Adrenal gland (tissue), 12 donors: ENCODE measurements around the gene LRRC14B. TPM values are rescaled to one million over a fixed set of nuclear protein-coding genes. Genes with fewer than 3 reads are reported as not detected.

Source experiments
- DNase-seq, 7 donors: peaks; one replicate each; pipeline ENCODE4 v3.0.0-alpha.2; 2019 to 2020
- H3K27ac ChIP-seq, 5 donors: fragments of 200-600 bp; sonication (generic) in 4 of 5; 1 replicate in 3 of 5; 2 replicates in 2 of 5; pipeline versions ENCODE4 v1.5.1 to v1.8.0; 2016 to 2020; ENCODE audit warnings: mild to moderate bottlenecking in 1 of 5
- H3K27me3 ChIP-seq: fragments of 200-600 bp; 2 replicates; pipeline ENCODE4 v1.8.0; 2021
- H3K36me3 ChIP-seq, 2 donors: fragments of 200-600 bp; replicated peaks in 1 of 2; 1 replicate in 1 of 2; 2 replicates in 1 of 2; pipeline versions ENCODE4 v1.5.1 to v1.8.0; 2018 to 2022
- H3K4me1 ChIP-seq, 2 donors: fragments of 200-600 bp; replicated peaks in 1 of 2; 1 replicate in 1 of 2; 2 replicates in 1 of 2; pipeline versions ENCODE4 v1.5.1 to v1.8.0; 2018 to 2021
- H3K4me3 ChIP-seq, 4 donors: fragments of 200-600 bp; sonication (generic) in 3 of 4; one replicate each; pipeline ENCODE4 v1.5.1; 2016 to 2018
- H3K9me3 ChIP-seq, 3 donors: fragments of 200-600 bp; sonication (generic) in 1 of 3; replicated peaks in 1 of 3; 1 replicate in 2 of 3; 2 replicates in 1 of 3; pipeline versions ENCODE4 v1.5.1 to v1.8.0; 2016 to 2021
- CTCF ChIP-seq, 6 experiments: fragments of 450-650 bp in 4 of 6; fragments of 200-600 bp in 2 of 6; sonication (generic) in 1 of 6; IDR thresholded peaks; 1 replicate in 5 of 6; 2 replicates in 1 of 6; pipeline versions ENCODE4 v1.5.1 to v1.8.0; 2016 to 2021; ENCODE audit warnings: antibody characterized with exemption in 6 of 6, mild to moderate bottlenecking in 2 of 6, moderate library complexity in 1 of 6
- POLR2A ChIP-seq, 2 donors: fragments of 450-650 bp; IDR thresholded peaks; one replicate each; pipeline ENCODE4 v1.6.1; 2017; ENCODE audit warnings: antibody characterized with exemption in 2 of 2, mild to moderate bottlenecking in 2 of 2, moderate library complexity in 1 of 2
- WGBS, 4 donors: extraction: QIAGEN DNeasy Blood & Tissue Kit in 2 of 4; methylation state at CpG; one replicate each; pipeline versions ENCODE4 v1.1.5 to v1.1.7; 2013 to 2017; 5-methylcytosine and 5-hydroxymethylcytosine counted together
- intact Hi-C, 2 donors: fragments of 100-400 bp; cut with DNase I; formaldehyde crosslinking; loops; one replicate each; pipeline versions ENCODE4 v1.14.1 to v1.15.0; 2022 to 2023
- polyA plus RNA-seq, 3 donors: library from polyadenylated mRNA; stranded (reverse); fragments of 200-250 nt in 2 of 3; fragments of 350-450 nt in 1 of 3; fragmentation: Illumina TruSeq in 1 of 3; extraction: RNeasy Lipid Tissue Mini Kit (QIAGEN cat#74804) in 1 of 3; gene quantifications; one replicate each; pipeline ENCODE4 v1.2.3, GENCODE V29; 2013 to 2014
- total RNA-seq, 9 donors: library from RNA; depleted of rRNA in 4 of 9; stranded (reverse); fragments of >200 nt in 4 of 9; fragments of 120-200 nt in 1 of 9; fragmentation: NEBNext Ultra II Directional in 1 of 9; extraction: Animal tissue kit (Norgen Biotek cat#: 25700) in 1 of 9; gene quantifications; one replicate each; pipeline versions ENCODE4 v1.1.0 to v1.2.4, GENCODE V29; 2013 to 2023
- donor health status: healthy with polysubstance abuse.
- donor health status: Bipolar disorder and iron deficiency.
- donor health status: DM: yes; HTN: yes; CAD: no.
- donor health status: DM: no; HTN: no; CAD: no.
- donor health status: DM: no; HTN: no; CAD: no.
- donor health status: DM: yes; HTN: yes; CAD: no.

Gene LRRC14B
- total and polyA plus RNA-seq, 12 donors: 0.11 TPM; not detected in 11

DNA sequence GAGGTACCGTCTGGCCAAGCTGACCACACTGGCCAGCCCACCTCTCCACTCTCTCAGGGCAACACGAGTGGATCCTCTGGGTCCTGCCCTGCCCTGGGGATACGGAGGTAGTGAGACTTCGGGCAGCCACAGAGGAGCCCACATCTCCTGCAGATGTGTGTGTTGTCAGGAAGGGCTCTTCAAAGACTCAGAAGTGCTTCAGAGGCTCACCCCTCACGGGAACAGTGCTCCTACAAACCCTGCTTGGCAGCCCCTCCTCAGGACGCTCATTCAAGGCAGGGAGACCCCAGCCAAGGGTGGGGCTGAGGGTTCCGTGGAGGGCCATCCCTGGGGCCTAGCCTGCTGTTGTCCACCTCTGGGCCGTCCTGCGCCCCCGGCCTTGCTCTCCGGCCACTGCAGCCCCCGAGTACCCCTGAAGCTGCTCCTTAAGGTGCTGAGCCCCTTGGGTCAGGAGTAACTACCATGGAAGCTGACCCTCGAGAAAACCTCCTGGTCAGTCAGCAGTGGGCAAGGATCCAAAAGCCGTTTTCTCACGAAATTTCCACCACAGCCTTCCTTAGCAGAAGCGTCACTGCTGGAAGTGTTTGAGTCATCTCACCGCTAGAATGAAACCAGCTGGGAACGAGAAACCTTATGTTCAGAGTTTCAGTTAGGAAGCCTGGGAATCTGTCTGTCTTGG is 23.2 kb upstream of the LRRC14B start:
- H3K4me3 ChIP-seq: no peak overlapping the region
- H3K27me3 ChIP-seq: no peaks in the 10 kb centered on the region
- no peak for TF ChIP-seq POLR2A (IDR thresholded peaks at IDR 0.05)
- no peak for TF ChIP-seq CTCF (IDR thresholded peaks at IDR 0.05)
- no peak overlapping the region for H3K27ac ChIP-seq
- H3K36me3 ChIP-seq: no peaks in the 10 kb centered on the region
- peak in 2 of 7 donors; percentile 5 to 11 for DNase-seq
- WGBS, 4 donors: 73 to 77% (median 75%) methylated on average over 8 to 18 of the region's 18 CpGs
- no peaks in the 10 kb centered on the region for H3K9me3 ChIP-seq
- intact Hi-C loops: no loop called here
- H3K4me1 ChIP-seq: no peaks in the 10 kb centered on the region

DNA sequence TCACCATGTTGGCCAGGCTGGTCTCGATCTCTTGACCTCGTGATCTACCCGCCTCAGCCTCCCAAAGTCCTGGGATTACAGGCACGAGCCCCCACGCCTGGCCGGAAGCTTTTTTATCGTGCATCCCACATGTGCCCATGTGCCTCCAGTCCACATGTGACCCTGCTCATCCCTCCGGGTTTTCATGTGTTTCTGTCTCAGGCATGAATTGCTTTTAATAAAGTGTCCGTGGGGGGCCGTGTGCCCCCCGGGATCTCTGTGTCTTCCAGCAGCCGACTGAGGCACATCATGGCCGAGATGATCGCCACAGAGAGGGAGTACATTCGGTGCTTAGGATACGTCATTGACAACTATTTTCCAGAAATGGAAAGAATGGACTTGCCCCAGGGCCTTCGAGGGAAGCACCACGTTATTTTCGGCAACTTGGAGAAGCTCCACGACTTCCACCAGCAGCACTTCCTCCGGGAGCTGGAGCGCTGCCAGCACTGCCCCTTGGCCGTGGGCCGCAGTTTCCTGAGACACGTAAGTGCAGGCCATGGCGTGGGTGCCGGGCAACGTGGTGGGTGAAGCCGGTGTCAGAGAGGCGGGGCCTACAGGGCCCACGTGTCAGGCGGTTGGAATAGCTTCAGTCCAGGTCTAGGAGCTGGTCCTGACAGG is 22.1 kb upstream of the LRRC14B start:
- peak; percentile 37 to 79 (median 56) for DNase-seq
- no peak overlapping the region for H3K4me3 ChIP-seq
- H3K4me1 ChIP-seq: no peaks in the 10 kb centered on the region
- intact Hi-C loops: no loop called here
- TF ChIP-seq CTCF (IDR thresholded peaks at IDR 0.05) (no peak), POLR2A (IDR thresholded peaks at IDR 0.05) (no peak)
- H3K9me3 ChIP-seq: no peaks in the 10 kb centered on the region
- H3K27me3 ChIP-seq: no peaks in the 10 kb centered on the region
- H3K36me3 ChIP-seq: no peaks in the 10 kb centered on the region
- peak overlapping the region in 1 of 5 donors; percentile 34 for H3K27ac ChIP-seq
- 69 to 71% (median 70%) methylated on average over 20 to 32 of the region's 32 CpGs for WGBS, 4 donors

GRCh38 chr5:169728-170094 is 21.6 kb upstream of the LRRC14B start:
- Histone ChIP-seq H3K4me1 (no peaks in the 10 kb centered on the region), H3K27ac (peak overlapping the region in 1 of 5 donors; percentile 34), H3K4me3 (no peak overlapping the region), H3K27me3 (no peaks in the 10 kb centered on the region), H3K9me3 (no peaks in the 10 kb centered on the region), H3K36me3 (no peaks in the 10 kb centered on the region)
- no peak for DNase-seq
- TF ChIP-seq CTCF (IDR thresholded peaks at IDR 0.05): no peak
- TF ChIP-seq POLR2A (IDR thresholded peaks at IDR 0.05): no peak
- intact Hi-C loops: no loop called here
- WGBS, 4 donors: 59 to 90% (median 83%) methylated on average over 4 to 12 of the region's 12 CpGs

DNA sequence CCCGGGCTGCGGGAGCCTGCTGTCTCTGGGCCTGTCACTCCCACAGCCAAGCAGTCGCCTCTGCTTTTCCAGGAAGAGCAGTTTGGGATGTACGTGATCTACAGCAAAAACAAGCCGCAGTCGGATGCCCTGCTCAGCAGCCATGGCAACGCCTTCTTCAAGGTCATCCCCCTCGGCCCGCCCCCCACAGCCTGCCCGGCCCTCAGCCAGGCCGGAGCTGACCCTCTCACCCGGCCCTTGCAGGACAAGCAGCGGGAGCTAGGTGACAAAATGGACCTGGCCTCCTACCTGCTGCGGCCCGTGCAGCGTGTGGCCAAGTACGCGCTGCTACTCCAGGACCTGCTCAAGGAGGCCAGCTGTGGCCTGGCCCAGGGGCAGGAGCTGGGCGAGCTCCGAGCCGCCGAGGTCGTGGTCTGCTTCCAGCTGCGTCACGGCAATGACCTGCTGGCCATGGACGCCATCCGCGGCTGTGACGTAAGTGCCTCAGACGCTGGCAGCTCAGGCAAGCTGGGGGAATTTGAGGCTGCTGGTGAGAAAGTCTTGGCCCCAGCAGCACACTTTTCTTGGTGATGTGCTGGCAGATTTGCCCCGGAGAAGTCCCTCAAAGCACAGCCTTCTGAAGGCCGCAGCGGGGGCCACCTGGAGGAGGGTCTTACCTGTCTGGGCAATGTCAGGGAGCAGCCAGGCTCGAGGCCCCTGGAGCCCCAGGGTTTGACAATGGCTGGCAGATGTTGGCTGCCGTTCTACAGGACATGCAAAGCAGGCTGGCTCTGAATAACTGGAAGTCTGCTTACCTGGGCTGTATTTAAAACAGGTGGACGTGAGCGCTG is 20.1 kb upstream of the LRRC14B start:
- peak; percentile 57 to 84 (median 67) for DNase-seq
- no peaks in the 10 kb centered on the region for H3K4me1 ChIP-seq
- no peaks in the 10 kb centered on the region for H3K36me3 ChIP-seq
- intact Hi-C loops: no loop called here
- no peak for TF ChIP-seq CTCF (IDR thresholded peaks at IDR 0.05)
- TF ChIP-seq POLR2A (IDR thresholded peaks at IDR 0.05): no peak
- 39 to 56% (median 50%) methylated on average over 3 to 37 of the region's 37 CpGs for WGBS, 4 donors
- H3K27me3 ChIP-seq: no peaks in the 10 kb centered on the region
- H3K27ac ChIP-seq: peak overlapping the region in 1 of 5 donors; percentile 45
- no peak overlapping the region for H3K4me3 ChIP-seq
- H3K9me3 ChIP-seq: no peaks in the 10 kb centered on the region
